GM12892 (cell line): ENCODE data around the gene IFNA2.

Experiments used
- POLR2A ChIP-seq: IDR thresholded peaks from 2 replicates; pipeline ENCODE4 v1.6.1; 2011; ENCODE audit warnings: low read depth, low read length, control low read depth
- POLR2AphosphoS5 ChIP-seq: IDR thresholded peaks from 2 replicates; pipeline ENCODE4 v1.6.1; 2011; ENCODE audit warnings: low read depth, low read length, control low read depth

GRCh38 chr9:21428235-21428634 is 43.0 kb upstream of the IFNA2 start:
- TF ChIP-seq POLR2A = no peak
- no peak for TF ChIP-seq POLR2AphosphoS5
